Measurements from ENCODE around the gene SECISBP2.

DNA sequence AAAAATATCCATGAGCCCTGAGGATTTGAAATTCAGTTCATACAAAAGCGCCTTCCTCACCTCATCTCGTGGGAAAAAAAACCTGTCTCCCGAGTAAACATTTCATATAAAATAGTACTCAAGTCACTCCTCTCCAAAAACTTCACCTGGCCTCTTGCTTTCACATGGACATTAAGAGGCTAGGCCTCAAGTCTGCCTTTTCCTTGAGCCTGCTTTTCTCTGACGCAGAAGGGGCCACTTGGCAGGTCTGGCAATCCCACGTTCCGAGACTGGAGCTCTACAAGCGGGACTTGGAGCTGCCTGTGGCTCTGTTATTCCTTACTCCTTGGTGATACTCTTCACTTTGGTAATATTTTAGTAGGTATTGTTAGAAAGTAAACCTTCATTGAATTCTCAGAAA lies 34.2 kb upstream of the SECISBP2 start:
- TF ChIP-seq, protein P1, sequence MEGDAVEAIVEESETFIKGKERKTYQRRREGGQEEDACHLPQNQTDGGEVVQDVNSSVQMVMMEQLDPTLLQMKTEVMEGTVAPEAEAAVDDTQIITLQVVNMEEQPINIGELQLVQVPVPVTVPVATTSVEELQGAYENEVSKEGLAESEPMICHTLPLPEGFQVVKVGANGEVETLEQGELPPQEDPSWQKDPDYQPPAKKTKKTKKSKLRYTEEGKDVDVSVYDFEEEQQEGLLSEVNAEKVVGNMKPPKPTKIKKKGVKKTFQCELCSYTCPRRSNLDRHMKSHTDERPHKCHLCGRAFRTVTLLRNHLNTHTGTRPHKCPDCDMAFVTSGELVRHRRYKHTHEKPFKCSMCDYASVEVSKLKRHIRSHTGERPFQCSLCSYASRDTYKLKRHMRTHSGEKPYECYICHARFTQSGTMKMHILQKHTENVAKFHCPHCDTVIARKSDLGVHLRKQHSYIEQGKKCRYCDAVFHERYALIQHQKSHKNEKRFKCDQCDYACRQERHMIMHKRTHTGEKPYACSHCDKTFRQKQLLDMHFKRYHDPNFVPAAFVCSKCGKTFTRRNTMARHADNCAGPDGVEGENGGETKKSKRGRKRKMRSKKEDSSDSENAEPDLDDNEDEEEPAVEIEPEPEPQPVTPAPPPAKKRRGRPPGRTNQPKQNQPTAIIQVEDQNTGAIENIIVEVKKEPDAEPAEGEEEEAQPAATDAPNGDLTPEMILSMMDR (IDR thresholded peaks at IDR 0.05), result no peak
- TF ChIP-seq POLR2A (IDR thresholded peaks at IDR 0.05) (no peak), POLR2AphosphoS5 (IDR thresholded peaks at IDR 0.05) (no peak)

Measured in breast epithelium (tissue), 3 donors.